KMS-11 (cell line): Measurements from ENCODE around the gene DTD2.

ENCODE experiments used
- H2AFZ ChIP-seq: fragments of 200-600 bp; sonication (generic); 2 replicates; pipeline ENCODE4 v1.6.1; 2016; ENCODE audit warnings: antibody characterized with exemption, mixed run types, low read depth
- H3K27ac ChIP-seq: fragments of 200-600 bp; sonication (generic); 2 replicates; pipeline ENCODE4 v1.6.1; 2016; ENCODE audit warnings: mild to moderate bottlenecking, mixed run types
- H3K27me3 ChIP-seq: fragments of 200-600 bp; sonication (generic); 2 replicates; pipeline ENCODE4 v1.6.1; 2017; ENCODE audit warnings: mild to moderate bottlenecking, low read depth, mixed run types, moderate library complexity; ENCODE audit not compliant: insufficient read depth
- H3K36me3 ChIP-seq: fragments of 200-600 bp; sonication (generic); 2 replicates; pipeline ENCODE4 v1.6.1; 2017; ENCODE audit warnings: mild to moderate bottlenecking, mixed run types; ENCODE audit not compliant: insufficient read depth
- H3K4me1 ChIP-seq: fragments of 200-600 bp; sonication (generic); 2 replicates; pipeline ENCODE4 v1.6.1; 2016; ENCODE audit warnings: mild to moderate bottlenecking, low read depth, mixed run types; ENCODE audit not compliant: poor library complexity, severe bottlenecking
- H3K4me2 ChIP-seq: fragments of 200-600 bp; sonication (generic); 2 replicates; pipeline ENCODE4 v1.7.0; 2016; ENCODE audit warnings: mild to moderate bottlenecking, mixed run types
- H3K4me3 ChIP-seq: fragments of 200-600 bp; sonication (generic); IDR thresholded peaks from 2 replicates; pipeline ENCODE4 v1.6.1; 2017; ENCODE audit warnings: low read depth, low read length, mixed read lengths; ENCODE audit not compliant: insufficient read depth
- H3K79me2 ChIP-seq: fragments of 200-600 bp; sonication (generic); 2 replicates; pipeline ENCODE4 v1.6.1; 2016; ENCODE audit warnings: low read depth, mixed run types; ENCODE audit not compliant: insufficient read depth
- H3K9ac ChIP-seq: fragments of 200-600 bp; sonication (generic); 2 replicates; pipeline ENCODE4 v1.6.1; 2016; ENCODE audit warnings: mild to moderate bottlenecking, mixed run types
- H4K20me1 ChIP-seq: fragments of 200-600 bp; sonication (generic); 2 replicates; pipeline ENCODE4 v1.6.1; 2016; ENCODE audit warnings: mild to moderate bottlenecking, mixed run types; ENCODE audit not compliant: insufficient read depth
- TF ChIP-seq, protein P1 (sequence below): fragments of 200-600 bp; sonication (generic); conservative IDR thresholded peaks from 2 replicates; pipeline ENCODE4 v1.6.1; 2017; ENCODE audit warnings: low read depth, mild to moderate bottlenecking, antibody characterized with exemption, low read length, moderate library complexity, mixed read lengths

The DTD2 gene

DNA sequence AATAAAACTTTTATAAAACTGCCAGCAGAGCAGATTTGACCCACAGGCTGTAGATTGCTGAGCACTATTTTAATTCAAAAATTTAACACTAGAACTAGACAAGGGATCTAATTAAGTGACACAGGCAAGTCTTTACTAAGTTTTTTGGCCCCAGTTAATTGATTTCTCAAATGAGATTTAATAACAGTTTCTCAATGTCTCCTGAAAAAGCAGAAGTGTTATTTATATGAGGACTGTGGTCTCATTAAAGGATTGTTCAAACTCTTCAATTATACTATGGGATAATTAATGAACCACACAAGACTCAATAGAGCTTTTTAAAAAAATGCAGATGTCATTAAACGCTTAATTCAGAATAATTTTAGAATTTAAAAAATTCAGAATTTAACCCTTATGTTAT, 38.9 kb downstream of the DTD2 start:
- H3K79me2 ChIP-seq = no peaks in the 10 kb centered on the region
- H4K20me1 ChIP-seq = no peaks in the 10 kb centered on the region

DNA sequence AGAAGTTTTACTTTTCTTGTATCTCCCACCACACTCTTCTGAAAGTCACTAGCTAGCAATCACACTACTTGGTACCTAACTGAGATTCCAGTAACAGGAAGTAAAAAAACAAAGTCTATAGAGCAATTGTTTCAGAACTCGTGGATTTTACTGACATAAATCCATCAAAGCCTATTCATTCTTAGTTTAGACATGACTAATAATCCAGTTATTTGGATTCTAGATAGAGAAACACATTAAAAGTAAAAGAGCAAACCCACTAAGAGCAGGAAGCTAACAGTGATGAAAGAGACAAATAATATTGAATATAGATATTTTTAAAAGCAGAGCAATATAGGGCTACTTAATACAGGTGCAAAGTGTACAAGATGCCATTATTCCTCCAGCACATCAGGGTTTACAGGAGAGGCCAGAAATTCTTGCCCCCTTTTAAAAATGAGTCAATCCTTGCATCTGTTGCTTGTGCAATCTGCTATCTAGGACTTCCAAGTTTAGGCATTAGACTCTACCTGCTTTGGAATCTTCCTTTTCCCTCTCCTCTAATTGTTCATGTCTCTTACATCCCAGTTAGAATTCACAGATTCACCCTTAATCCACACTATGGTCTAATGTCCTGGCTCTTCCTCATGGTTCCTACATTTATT, 43.0 kb downstream of the DTD2 start:
- H3K27ac ChIP-seq = no peak overlapping the region
- H3K36me3 ChIP-seq = no peaks in the 10 kb centered on the region
- no peak overlapping the region for H2AFZ ChIP-seq
- TF ChIP-seq, protein P1, sequence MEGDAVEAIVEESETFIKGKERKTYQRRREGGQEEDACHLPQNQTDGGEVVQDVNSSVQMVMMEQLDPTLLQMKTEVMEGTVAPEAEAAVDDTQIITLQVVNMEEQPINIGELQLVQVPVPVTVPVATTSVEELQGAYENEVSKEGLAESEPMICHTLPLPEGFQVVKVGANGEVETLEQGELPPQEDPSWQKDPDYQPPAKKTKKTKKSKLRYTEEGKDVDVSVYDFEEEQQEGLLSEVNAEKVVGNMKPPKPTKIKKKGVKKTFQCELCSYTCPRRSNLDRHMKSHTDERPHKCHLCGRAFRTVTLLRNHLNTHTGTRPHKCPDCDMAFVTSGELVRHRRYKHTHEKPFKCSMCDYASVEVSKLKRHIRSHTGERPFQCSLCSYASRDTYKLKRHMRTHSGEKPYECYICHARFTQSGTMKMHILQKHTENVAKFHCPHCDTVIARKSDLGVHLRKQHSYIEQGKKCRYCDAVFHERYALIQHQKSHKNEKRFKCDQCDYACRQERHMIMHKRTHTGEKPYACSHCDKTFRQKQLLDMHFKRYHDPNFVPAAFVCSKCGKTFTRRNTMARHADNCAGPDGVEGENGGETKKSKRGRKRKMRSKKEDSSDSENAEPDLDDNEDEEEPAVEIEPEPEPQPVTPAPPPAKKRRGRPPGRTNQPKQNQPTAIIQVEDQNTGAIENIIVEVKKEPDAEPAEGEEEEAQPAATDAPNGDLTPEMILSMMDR = no peak
- no peak overlapping the region for H3K4me3 ChIP-seq
- peaks cover 9% of the 10 kb centered on the region for H3K4me1 ChIP-seq
- H3K4me2 ChIP-seq = no peak overlapping the region
- H3K9ac ChIP-seq = no peak overlapping the region
- H3K79me2 ChIP-seq = no peaks in the 10 kb centered on the region
- H3K27me3 ChIP-seq = no peaks in the 10 kb centered on the region
- no peaks in the 10 kb centered on the region for H4K20me1 ChIP-seq

More for the DNA sequence above, 38.9 kb downstream of the DTD2 start:
- peaks cover 18% of the 10 kb centered on the region for H3K4me1 ChIP-seq
- no peaks in the 10 kb centered on the region for H3K27me3 ChIP-seq
- no peak overlapping the region for H3K27ac ChIP-seq
- TF ChIP-seq, protein P1 = no peak
- H2AFZ ChIP-seq = no peak overlapping the region
- H3K4me2 ChIP-seq = no peak overlapping the region
- no peak overlapping the region for H3K4me3 ChIP-seq
- H3K9ac ChIP-seq = no peak overlapping the region
- H3K36me3 ChIP-seq = no peaks in the 10 kb centered on the region

DNA sequence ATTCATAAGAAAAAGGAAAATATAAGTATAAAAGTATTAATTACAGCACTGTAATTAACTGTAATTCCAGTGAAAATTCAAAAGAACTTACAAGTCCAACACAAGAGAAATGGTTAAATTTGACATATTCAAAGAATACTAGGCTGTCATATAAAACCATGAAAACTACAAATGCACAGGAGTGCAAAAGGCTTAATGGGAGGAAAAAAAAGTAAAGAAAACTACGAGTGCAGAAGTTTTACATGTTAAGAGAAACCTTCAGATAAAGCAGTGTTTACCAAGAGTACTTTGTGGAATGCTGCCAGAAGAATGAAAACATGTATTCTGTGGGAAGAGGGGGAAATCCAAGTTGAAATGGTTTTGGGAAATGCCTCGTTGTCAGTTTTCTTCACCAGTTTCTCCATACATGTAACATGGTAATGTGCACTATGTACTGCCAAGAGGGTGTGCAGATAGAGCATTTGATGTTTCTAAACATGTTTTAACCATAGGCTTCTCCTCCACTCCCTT, 46.0 kb downstream of the DTD2 start:
- H3K4me3 ChIP-seq = no peak overlapping the region
- no peak overlapping the region for H3K9ac ChIP-seq
- no peak overlapping the region for H3K27ac ChIP-seq
- H3K4me1 ChIP-seq = no peaks in the 10 kb centered on the region
- no peaks in the 10 kb centered on the region for H3K27me3 ChIP-seq
- no peaks in the 10 kb centered on the region for H3K36me3 ChIP-seq
- no peak overlapping the region for H2AFZ ChIP-seq
- H4K20me1 ChIP-seq = no peaks in the 10 kb centered on the region
- H3K4me2 ChIP-seq = no peak overlapping the region
- TF ChIP-seq, protein P1 = no peak
- H3K79me2 ChIP-seq = no peaks in the 10 kb centered on the region

DNA sequence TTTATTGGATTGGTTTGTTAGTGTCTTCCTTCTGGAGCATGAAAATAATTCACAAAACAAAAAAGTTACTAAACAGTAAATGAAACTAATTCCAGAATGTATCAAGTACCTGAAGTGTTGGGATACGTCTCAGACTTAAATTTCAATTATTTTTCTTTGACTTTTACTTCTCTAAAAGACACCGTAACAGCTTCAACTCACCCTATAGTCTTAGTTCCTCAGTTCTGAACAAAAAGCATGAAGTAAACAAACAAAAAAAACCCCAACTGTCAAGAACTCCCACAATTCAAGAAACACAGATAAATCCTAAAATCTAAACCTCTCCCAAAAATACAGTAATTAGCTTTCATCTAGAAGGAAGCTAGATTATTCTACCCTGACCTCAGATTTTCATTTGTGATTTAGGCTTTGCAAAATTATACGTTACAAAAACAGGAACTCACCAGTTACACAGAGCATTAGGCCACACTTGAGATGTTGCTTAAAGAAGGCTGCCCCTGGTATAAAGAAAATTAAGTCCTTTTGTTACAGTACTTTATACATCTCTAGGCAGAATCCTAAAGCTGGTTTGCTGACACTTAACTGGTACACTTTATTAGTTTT, 47.2 kb downstream of the DTD2 start:
- no peaks in the 10 kb centered on the region for H3K4me1 ChIP-seq
- TF ChIP-seq, protein P1 = no peak
- no peaks in the 10 kb centered on the region for H3K36me3 ChIP-seq
- H3K4me3 ChIP-seq = no peak overlapping the region
- no peaks in the 10 kb centered on the region for H3K27me3 ChIP-seq
- no peak overlapping the region for H2AFZ ChIP-seq
- no peak overlapping the region for H3K27ac ChIP-seq
- no peak overlapping the region for H3K4me2 ChIP-seq
- H4K20me1 ChIP-seq = no peaks in the 10 kb centered on the region
- H3K9ac ChIP-seq = no peak overlapping the region
- no peaks in the 10 kb centered on the region for H3K79me2 ChIP-seq
